Measurements from ENCODE around the gene SLC35G6. TPM values are rescaled to one million over a fixed set of nuclear protein-coding genes. Genes with fewer than 3 reads are reported as not detected.
A peak's percentile ranks its signal among the peaks of the same experiment; 100 is the strongest.

SLC35G6 gene
- total RNA-seq, 1 donor from 2014 or later: not detected

DNA sequence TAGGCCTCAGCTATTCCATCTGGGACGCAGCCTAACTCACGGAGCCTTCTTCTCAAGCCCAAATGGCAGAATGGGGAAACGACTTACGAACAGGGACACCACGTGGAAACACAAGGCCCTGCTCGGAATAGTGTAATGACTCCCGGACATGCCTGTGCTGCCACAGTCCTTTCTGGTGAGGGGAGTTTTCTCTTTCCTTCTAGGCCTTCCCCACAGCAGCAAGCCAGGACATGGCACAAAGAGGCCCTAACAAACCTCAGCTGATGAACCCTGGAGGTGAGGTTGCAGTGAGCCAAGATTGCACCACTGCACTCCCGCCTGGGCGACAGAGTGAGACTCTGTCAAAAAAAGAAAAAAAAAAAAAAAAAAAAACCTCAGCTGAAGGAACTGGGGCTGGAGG, 17.2 kb upstream of the SLC35G6 start:
- intact Hi-C loops (cut with DNase I): no loop called here
- Histone ChIP-seq H3K27me3 (no peaks in the 10 kb centered on the region), H3K9me3 (no peaks in the 10 kb centered on the region), H3K36me3 (peaks cover 46 to 50% of the 10 kb centered on the region in 2 donors), H3K4me1 (peaks cover 0 to 12% of the 10 kb centered on the region in 2 donors), H3K27ac (no peak overlapping the region), H3K4me3 (no peak overlapping the region)
- no peak for DNase-seq (ENCODE audit: low spot score in 2 of 2)
- TF ChIP-seq, protein P1, sequence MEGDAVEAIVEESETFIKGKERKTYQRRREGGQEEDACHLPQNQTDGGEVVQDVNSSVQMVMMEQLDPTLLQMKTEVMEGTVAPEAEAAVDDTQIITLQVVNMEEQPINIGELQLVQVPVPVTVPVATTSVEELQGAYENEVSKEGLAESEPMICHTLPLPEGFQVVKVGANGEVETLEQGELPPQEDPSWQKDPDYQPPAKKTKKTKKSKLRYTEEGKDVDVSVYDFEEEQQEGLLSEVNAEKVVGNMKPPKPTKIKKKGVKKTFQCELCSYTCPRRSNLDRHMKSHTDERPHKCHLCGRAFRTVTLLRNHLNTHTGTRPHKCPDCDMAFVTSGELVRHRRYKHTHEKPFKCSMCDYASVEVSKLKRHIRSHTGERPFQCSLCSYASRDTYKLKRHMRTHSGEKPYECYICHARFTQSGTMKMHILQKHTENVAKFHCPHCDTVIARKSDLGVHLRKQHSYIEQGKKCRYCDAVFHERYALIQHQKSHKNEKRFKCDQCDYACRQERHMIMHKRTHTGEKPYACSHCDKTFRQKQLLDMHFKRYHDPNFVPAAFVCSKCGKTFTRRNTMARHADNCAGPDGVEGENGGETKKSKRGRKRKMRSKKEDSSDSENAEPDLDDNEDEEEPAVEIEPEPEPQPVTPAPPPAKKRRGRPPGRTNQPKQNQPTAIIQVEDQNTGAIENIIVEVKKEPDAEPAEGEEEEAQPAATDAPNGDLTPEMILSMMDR (IDR thresholded peaks at IDR 0.05): no peak

DNA sequence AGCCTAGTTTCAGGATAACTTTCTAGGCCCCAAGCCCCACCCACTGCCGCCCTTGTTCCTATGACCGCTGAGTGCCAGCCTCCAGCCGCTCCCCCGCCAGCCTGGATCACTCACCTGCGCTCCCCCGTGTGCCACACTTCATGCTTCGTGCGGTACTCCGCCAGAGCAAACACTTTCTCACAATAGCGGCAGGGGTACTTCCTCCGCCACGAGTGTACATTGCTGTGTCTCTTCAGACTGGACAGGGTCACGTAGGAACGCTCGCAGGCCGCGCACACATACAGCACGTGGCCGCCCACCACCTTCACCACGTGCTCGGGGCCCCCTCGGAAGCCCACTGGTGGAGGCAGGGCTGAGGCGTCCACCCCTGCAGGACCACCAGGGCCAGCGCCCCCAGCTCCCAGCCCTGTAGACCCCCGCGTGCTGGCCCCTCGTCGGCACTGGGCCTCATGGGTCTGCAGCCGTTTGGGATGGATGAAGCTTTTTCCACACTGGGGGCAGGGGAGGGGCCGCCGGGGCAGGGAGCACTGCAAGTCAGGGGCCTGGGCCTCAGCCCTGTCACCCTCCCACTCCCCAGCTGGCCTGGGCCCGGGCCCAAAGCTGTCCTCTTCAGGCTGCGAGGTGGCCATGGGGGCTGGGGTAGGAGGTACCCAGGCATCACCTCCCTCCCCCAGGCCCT, 15.5 kb upstream of the SLC35G6 start:
- intact Hi-C loops (cut with DNase I): no loop called here
- peak overlapping the region; percentile 43 to 57 for H3K27ac ChIP-seq
- DNase-seq (ENCODE audit: low spot score in 2 of 2): no peak
- TF ChIP-seq, protein P1 (IDR thresholded peaks at IDR 0.05): no peak
- no peaks in the 10 kb centered on the region for H3K27me3 ChIP-seq
- no peak overlapping the region for H3K4me3 ChIP-seq
- no peaks in the 10 kb centered on the region for H3K9me3 ChIP-seq
- peaks cover 46 to 50% of the 10 kb centered on the region in 2 donors for H3K36me3 ChIP-seq
- peaks cover 0 to 22% of the 10 kb centered on the region in 2 donors for H3K4me1 ChIP-seq

DNA sequence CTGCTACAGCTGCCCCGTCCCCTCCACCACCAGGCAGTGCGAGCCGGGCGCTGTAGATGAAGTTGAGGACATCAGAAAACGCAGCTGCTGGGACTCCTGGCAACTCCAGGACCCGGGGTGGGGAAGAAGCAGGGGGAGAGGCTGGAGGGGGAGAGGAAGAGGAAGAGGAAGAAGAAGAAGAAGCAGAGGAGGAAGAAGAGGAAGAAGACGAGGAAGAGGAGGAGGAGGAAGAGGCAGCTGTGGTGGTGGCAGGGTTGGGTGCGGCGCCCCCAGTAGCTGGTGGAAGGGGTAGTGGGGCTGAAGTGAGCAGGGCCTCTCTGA, 15.0 kb upstream of the SLC35G6 start:
- H3K4me3 ChIP-seq: no peak overlapping the region
- no peak for DNase-seq (ENCODE audit: low spot score in 2 of 2)
- H3K9me3 ChIP-seq: no peaks in the 10 kb centered on the region
- H3K36me3 ChIP-seq: peaks cover 46 to 50% of the 10 kb centered on the region in 2 donors
- TF ChIP-seq, protein P1 (IDR thresholded peaks at IDR 0.05): no peak
- peak overlapping the region; percentile 43 to 57 for H3K27ac ChIP-seq
- H3K4me1 ChIP-seq: peaks cover 0 to 22% of the 10 kb centered on the region in 2 donors
- no peaks in the 10 kb centered on the region for H3K27me3 ChIP-seq
- intact Hi-C loops (cut with DNase I): no loop called here

DNA sequence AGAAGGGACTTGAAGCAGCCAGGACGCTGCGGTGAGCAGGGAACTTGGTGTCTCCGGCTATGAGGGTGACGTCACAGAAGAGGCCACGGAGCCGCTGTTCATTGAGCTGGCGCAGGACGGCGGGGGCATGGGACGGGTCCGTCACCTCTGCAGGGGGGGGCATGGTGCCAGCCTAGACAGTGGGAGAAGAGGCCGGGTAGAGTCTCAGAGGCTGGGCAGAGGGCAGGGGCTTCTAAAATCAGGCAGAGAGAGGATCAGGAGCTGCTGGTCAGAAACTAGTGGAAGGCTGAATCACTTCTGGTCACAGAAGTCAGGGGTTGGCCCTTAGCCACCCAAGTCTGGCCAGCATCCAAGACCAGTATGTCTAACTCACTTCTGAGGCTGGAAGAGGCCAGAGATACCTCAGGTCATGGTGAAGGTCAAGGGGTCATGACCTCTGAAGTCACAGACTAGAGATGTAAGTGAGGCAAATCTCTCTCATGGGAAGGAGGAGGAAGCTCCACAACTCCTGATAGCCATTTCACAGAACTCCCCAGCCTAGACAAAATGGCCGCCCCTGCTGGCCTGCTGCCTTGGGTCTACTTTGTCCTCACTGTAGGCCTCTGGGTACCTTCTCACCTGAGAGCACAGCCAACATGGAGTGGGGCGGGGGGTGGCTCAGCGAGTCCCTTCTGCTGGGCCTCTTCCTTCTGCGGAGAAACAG, 14.5 kb upstream of the SLC35G6 start:
- Histone ChIP-seq H3K27me3 (no peaks in the 10 kb centered on the region), H3K4me3 (no peak overlapping the region), H3K36me3 (peaks cover 41 to 46% of the 10 kb centered on the region in 2 donors), H3K4me1 (peaks cover 0 to 22% of the 10 kb centered on the region in 2 donors), H3K9me3 (no peaks in the 10 kb centered on the region), H3K27ac (peak overlapping the region; percentile 43 to 57)
- intact Hi-C loops (cut with DNase I): no loop called here
- peak in 1 of 2 donors; percentile 85 for DNase-seq (ENCODE audit: low spot score in 2 of 2)
- TF ChIP-seq, protein P1 (IDR thresholded peaks at IDR 0.05): no peak

DNA sequence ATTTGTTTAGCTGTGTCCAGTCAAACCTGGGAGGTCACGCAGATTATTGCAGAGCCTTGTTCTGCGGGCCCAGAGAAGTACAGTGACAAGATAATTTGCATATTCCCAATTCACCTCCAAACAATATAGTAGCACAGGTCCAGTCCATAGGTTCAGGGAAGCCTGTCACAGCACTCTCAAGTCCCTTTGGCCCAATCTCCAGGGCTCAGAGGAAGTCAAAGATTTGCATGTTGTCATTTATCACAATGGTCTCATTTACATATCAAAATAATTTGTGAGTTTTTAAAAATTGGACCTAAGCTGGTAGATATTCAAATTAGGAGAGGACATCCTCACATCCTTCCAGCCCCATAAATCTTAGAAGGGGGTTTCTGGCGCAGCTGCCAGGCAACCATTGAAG, 13.7 kb upstream of the SLC35G6 start:
- H3K27ac ChIP-seq: peak overlapping the region; percentile 3 to 57
- intact Hi-C loops (cut with DNase I): no loop called here

More for the DNA sequence above, 13.7 kb upstream of the SLC35G6 start:
- H3K4me3 ChIP-seq: no peak overlapping the region
- H3K27me3 ChIP-seq: no peaks in the 10 kb centered on the region
- TF ChIP-seq, protein P1 (IDR thresholded peaks at IDR 0.05): no peak
- DNase-seq (ENCODE audit: low spot score in 2 of 2): no peak
- H3K4me1 ChIP-seq: peaks cover 0 to 22% of the 10 kb centered on the region in 2 donors
- peaks cover 34 to 39% of the 10 kb centered on the region in 2 donors for H3K36me3 ChIP-seq
- no peaks in the 10 kb centered on the region for H3K9me3 ChIP-seq
